ENCODE data around the gene CEACAM8.

The CEACAM8 gene

DNA sequence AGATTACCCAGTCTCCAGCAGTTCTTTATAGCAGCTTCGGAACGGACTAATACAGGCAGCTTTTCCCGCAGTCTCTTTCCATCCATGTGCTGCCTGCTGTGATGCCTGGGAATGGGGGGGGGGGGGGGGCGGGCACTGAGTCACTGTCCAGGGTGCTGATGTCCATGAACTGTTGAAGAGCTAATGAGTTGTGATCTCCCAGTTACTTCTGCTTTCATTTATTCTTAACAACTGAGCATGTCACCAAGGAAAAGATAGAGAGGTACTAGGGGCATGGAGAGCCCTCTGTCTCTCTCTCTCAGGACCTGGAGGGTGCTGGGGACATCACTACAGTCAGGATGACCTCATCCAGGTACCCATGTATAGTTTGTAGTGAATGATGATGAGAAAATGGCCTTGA lies 46.2 kb downstream of the CEACAM8 start:
- Histone ChIP-seq H3K4me2 (ENCODE audit: low read depth, low read length, poor library complexity, severe bottlenecking) (no peak overlapping the region), H3K9me2 (replicated peaks; ENCODE audit: insufficient read depth, low read length) (no peaks in the 10 kb centered on the region), H3K79me2 (ENCODE audit: insufficient read depth, low read length) (no peaks in the 10 kb centered on the region), H4K20me1 (ENCODE audit: low read depth, low read length) (no peaks in the 10 kb centered on the region), H3K9me3 (ENCODE audit: insufficient read depth, low read length) (no peaks in the 10 kb centered on the region), H3K4me3 (ENCODE audit: insufficient read depth, low read length, poor library complexity, severe bottlenecking) (no peak overlapping the region), H3K36me3 (ENCODE audit: low read length) (no peaks in the 10 kb centered on the region), H3K9ac (ENCODE audit: low read length) (no peak overlapping the region), H2AFZ (ENCODE audit: low read depth, low read length, severe bottlenecking) (no peak overlapping the region), H3F3A (ENCODE audit: insufficient read depth) (no peaks in the 10 kb centered on the region), H3K27ac (ENCODE audit: low read depth, low read length) (no peak overlapping the region), H3K27me3 (ENCODE audit: low read length) (no peaks in the 10 kb centered on the region)
- no peak for TF ChIP-seq CTCF (IDR thresholded peaks at IDR 0.05; ENCODE audit: insufficient read depth, low read length, poor library complexity, severe bottlenecking)
- TF ChIP-seq EZH2phosphoT487 (conservative IDR thresholded peaks at IDR 0.05; ENCODE audit: low read length): no peak

GRCh38 chr19:42547929-42548328 lies 46.8 kb downstream of the CEACAM8 start:
- H3K4me3 ChIP-seq (ENCODE audit: insufficient read depth, low read length, poor library complexity, severe bottlenecking): no peak overlapping the region
- TF ChIP-seq CTCF (IDR thresholded peaks at IDR 0.05; ENCODE audit: insufficient read depth, low read length, poor library complexity, severe bottlenecking): no peak
- TF ChIP-seq EZH2phosphoT487 (conservative IDR thresholded peaks at IDR 0.05; ENCODE audit: low read length): no peak
- no peak overlapping the region for H3K27ac ChIP-seq (ENCODE audit: low read depth, low read length)
- H3K9ac ChIP-seq (ENCODE audit: low read length): no peak overlapping the region
- H3K9me2 ChIP-seq (replicated peaks; ENCODE audit: insufficient read depth, low read length): no peaks in the 10 kb centered on the region
- H3K9me3 ChIP-seq (ENCODE audit: insufficient read depth, low read length): no peaks in the 10 kb centered on the region
- no peaks in the 10 kb centered on the region for H3K79me2 ChIP-seq (ENCODE audit: insufficient read depth, low read length)
- H3K4me2 ChIP-seq (ENCODE audit: low read depth, low read length, poor library complexity, severe bottlenecking): no peak overlapping the region
- no peaks in the 10 kb centered on the region for H3F3A ChIP-seq (ENCODE audit: insufficient read depth)
- H3K36me3 ChIP-seq (ENCODE audit: low read length): no peaks in the 10 kb centered on the region
- H2AFZ ChIP-seq (ENCODE audit: low read depth, low read length, severe bottlenecking): no peak overlapping the region
- H4K20me1 ChIP-seq (ENCODE audit: low read depth, low read length): no peaks in the 10 kb centered on the region
- no peaks in the 10 kb centered on the region for H3K27me3 ChIP-seq (ENCODE audit: low read length)

DNA sequence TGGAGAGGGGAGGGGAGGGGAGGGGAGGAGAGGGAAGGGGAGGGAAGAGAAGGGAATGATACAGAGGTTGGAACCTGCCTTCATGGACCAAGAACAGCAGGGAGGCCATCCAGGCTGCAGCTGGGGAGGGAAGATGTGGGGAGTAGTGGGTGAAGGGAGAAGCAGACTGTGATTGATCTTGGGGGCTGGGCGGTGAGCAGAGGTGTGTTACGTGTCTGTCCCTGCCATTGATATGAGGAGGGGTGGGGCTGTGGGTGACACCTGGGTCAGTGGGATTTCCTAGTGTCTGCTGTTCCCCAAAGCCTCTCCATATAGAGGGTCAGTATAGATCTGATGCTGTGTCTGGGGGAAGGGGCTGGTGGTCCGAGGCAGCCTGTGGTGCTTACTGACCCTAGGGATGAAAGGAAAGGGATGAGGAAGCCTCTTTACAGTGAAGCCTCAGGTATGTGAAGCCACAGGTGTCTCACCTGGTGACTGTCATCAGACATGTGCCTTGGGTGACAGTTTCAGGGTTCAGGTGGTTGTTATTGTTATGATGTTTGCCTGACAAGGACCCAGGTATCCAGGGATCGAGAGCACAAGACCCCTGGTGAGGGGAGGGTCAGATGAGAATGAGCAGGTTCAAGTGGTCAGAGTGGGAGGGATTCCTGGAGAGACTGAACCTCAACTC lies 47.8 kb downstream of the CEACAM8 start:
- no peak overlapping the region for H3K4me2 ChIP-seq (ENCODE audit: low read depth, low read length, poor library complexity, severe bottlenecking)
- H3K27me3 ChIP-seq (ENCODE audit: low read length): no peaks in the 10 kb centered on the region
- H3F3A ChIP-seq (ENCODE audit: insufficient read depth): no peaks in the 10 kb centered on the region
- H4K20me1 ChIP-seq (ENCODE audit: low read depth, low read length): no peaks in the 10 kb centered on the region
- H3K9me2 ChIP-seq (replicated peaks; ENCODE audit: insufficient read depth, low read length): no peaks in the 10 kb centered on the region
- no peaks in the 10 kb centered on the region for H3K9me3 ChIP-seq (ENCODE audit: insufficient read depth, low read length)
- no peak overlapping the region for H3K4me3 ChIP-seq (ENCODE audit: insufficient read depth, low read length, poor library complexity, severe bottlenecking)
- no peak overlapping the region for H2AFZ ChIP-seq (ENCODE audit: low read depth, low read length, severe bottlenecking)
- H3K36me3 ChIP-seq (ENCODE audit: low read length): no peaks in the 10 kb centered on the region
- H3K79me2 ChIP-seq (ENCODE audit: insufficient read depth, low read length): no peaks in the 10 kb centered on the region
- no peak for TF ChIP-seq EZH2phosphoT487 (conservative IDR thresholded peaks at IDR 0.05; ENCODE audit: low read length)
- no peak for TF ChIP-seq CTCF (IDR thresholded peaks at IDR 0.05; ENCODE audit: insufficient read depth, low read length, poor library complexity, severe bottlenecking)
- no peak overlapping the region for H3K9ac ChIP-seq (ENCODE audit: low read length)
- H3K27ac ChIP-seq (ENCODE audit: low read depth, low read length): no peak overlapping the region

All from SU-DHL-6 (cell line).